Effector memory CD4-positive, alpha-beta T cell (primary cell): ENCODE data around the gene TRAP1.

ENCODE experiments used
- DNase-seq, 3 donors: peaks; one replicate each; pipeline ENCODE4 v3.0.0-alpha.2; 2020
- H3K27ac ChIP-seq: 2 replicates; pipeline ENCODE4 v1.7.0; 2013; ENCODE audit warnings: mild to moderate bottlenecking, low read length, moderate library complexity; ENCODE audit not compliant: insufficient read depth, poor library complexity, severe bottlenecking
- H3K27me3 ChIP-seq: replicated peaks from 2 replicates; pipeline ENCODE4 v1.7.0; 2013; ENCODE audit warnings: mild to moderate bottlenecking, low read length; ENCODE audit not compliant: insufficient read depth, control insufficient read depth, poor library complexity, severe bottlenecking
- H3K36me3 ChIP-seq: 2 replicates; pipeline ENCODE4 v1.7.0; 2013; ENCODE audit warnings: mild to moderate bottlenecking, low read length, moderate library complexity; ENCODE audit not compliant: control insufficient read depth, insufficient read depth
- H3K4me1 ChIP-seq: 2 replicates; pipeline ENCODE4 v1.7.0; 2013; ENCODE audit warnings: low read length, mild to moderate bottlenecking; ENCODE audit not compliant: control insufficient read depth, insufficient read depth, poor library complexity, severe bottlenecking
- H3K4me3 ChIP-seq: 2 replicates; pipeline ENCODE4 v1.7.0; 2013; ENCODE audit warnings: low read length, low read depth, mild to moderate bottlenecking; ENCODE audit not compliant: insufficient read depth, poor library complexity, severe bottlenecking
- H3K9me3 ChIP-seq: 2 replicates; pipeline ENCODE4 v1.7.0; 2013; ENCODE audit warnings: mild to moderate bottlenecking, low read length, moderate library complexity; ENCODE audit not compliant: control insufficient read depth

The TRAP1 gene

GRCh38 chr16:3654249-3654991 is 62.9 kb downstream of the TRAP1 start, which contains the start of gene DNASE1:
TSS of gene DNASE1 (plus strand) at chr16:3654691. CDS start at chr16:3655374, 683 bp downstream.
- H3K36me3 ChIP-seq: peaks cover 29% of the 10 kb centered on the region
- no peak within 1 kb of the TSS for H3K27ac ChIP-seq
- no peaks in the 10 kb centered on the region for H3K4me1 ChIP-seq
- H3K9me3 ChIP-seq: no peaks in the 10 kb centered on the region
- H3K27me3 ChIP-seq: no peaks in the 10 kb centered on the region
- DNase-seq: peak in 2 of 3 donors; percentile 11 to 30
- no peak within 1 kb of the TSS for H3K4me3 ChIP-seq

DNA sequence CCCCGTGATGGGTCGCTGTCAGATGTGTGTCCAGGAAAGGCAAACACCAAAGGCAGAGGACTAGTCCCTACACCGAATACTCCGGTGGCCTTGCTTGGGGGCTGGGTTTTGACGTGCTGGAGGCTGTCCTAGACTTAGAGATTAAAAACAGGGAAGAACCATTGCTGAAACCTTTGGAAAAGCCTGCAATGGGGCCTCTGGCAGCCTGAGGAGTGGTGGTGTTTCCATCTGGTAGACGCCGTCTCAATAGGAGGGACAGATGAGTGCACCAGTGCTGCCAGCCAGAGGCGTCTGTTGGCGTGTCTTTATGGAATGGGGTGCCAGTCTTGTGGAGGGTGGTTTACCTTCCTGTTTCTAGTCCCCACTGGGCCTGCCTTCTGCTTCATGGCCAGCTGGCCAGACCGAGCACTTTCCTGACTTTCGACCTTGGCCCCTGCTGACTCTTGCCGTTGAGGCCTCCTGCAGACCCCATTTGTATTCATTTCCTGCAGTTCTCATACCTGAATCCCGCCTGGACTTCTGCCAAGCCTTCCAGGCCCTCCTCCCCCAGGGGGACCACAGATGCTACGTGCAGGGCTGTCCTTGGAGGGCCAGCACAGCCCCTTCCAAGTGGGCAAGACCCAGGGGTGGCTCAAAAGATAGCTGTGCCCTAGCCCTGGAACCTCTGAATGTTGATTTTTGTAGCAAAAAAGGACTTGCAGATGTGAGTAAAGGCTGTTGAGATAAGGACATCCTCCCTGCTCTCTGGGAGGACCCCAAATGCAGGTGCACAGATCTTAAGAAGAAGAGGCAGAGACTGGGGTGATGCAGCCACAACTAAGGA is 64.7 kb downstream of the TRAP1 start:
- Histone ChIP-seq H3K27ac (no peak overlapping the region), H3K27me3 (no peaks in the 10 kb centered on the region), H3K9me3 (no peaks in the 10 kb centered on the region), H3K4me3 (no peak overlapping the region), H3K4me1 (no peaks in the 10 kb centered on the region), H3K36me3 (peaks cover 16% of the 10 kb centered on the region)
- no peak for DNase-seq

DNA sequence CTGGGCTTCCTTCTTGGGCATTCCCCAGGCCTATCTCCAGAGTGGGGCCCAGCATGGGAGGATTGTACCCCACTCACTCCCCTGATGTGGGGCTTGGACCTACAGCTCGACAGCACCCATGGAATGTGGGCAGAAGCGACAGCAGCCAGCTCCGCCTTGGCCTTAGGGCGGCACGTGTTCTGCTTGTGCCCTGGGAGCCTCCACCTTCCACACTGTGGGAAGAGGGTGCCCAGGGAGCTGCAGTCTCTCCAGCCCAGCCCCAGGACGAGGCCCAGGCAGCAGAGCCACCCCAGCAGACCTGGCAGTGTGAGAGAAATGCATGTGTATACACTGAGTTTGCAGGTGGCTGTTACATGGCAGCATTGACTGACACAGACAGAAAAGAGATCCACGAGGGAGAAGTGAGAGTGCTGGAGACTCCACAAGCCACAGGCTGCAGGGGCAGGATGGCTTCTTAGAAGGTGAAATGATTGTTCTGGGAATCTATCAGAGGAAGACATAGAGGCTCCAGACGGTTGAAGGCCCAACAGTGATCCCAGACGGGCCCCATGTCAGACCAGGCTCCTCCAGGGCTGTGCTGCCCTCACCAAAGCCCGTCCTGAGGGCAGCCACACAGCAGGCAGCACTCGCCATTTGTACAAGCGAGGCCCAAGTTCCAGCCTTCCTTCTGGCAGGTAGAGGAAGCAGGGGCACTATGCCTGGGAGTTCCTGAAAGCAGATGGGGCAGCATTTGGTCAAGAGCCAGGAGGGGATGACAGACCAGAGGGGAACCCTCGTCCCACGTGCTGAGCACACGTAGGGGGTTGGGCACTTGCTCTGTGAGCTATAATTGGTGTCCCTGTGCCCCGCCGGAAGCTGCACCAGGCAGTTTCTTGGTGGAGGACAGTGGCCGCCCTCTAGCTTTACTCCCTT is 65.6 kb downstream of the TRAP1 start:
- no peak for DNase-seq

GRCh38 chr16:3650631-3651265 is 66.6 kb downstream of the TRAP1 start:
- Histone ChIP-seq H3K36me3 (no peaks in the 10 kb centered on the region), H3K9me3 (no peaks in the 10 kb centered on the region), H3K4me3 (no peak overlapping the region), H3K27ac (no peak overlapping the region), H3K27me3 (no peaks in the 10 kb centered on the region), H3K4me1 (no peaks in the 10 kb centered on the region)
- DNase-seq: no peak

More for the DNA sequence above, 65.6 kb downstream of the TRAP1 start:
- Histone ChIP-seq H3K36me3 (peaks cover 7% of the 10 kb centered on the region), H3K4me1 (no peaks in the 10 kb centered on the region), H3K27ac (no peak overlapping the region), H3K4me3 (no peak overlapping the region), H3K9me3 (no peaks in the 10 kb centered on the region), H3K27me3 (no peaks in the 10 kb centered on the region)

GRCh38 chr16:3646348-3646920 is 70.9 kb downstream of the TRAP1 start:
- H3K4me3 ChIP-seq: no peak overlapping the region
- peaks cover 11% of the 10 kb centered on the region for H3K36me3 ChIP-seq
- no peaks in the 10 kb centered on the region for H3K4me1 ChIP-seq
- H3K27ac ChIP-seq: no peak overlapping the region
- no peaks in the 10 kb centered on the region for H3K27me3 ChIP-seq
- no peak for DNase-seq
- H3K9me3 ChIP-seq: no peaks in the 10 kb centered on the region

GRCh38 chr16:3645504-3646347 is 71.6 kb downstream of the TRAP1 start:
- Histone ChIP-seq H3K4me1 (no peaks in the 10 kb centered on the region), H3K27ac (no peak overlapping the region), H3K9me3 (no peaks in the 10 kb centered on the region), H3K27me3 (no peaks in the 10 kb centered on the region), H3K36me3 (peaks cover 18% of the 10 kb centered on the region), H3K4me3 (no peak overlapping the region)
- no peak for DNase-seq

DNA sequence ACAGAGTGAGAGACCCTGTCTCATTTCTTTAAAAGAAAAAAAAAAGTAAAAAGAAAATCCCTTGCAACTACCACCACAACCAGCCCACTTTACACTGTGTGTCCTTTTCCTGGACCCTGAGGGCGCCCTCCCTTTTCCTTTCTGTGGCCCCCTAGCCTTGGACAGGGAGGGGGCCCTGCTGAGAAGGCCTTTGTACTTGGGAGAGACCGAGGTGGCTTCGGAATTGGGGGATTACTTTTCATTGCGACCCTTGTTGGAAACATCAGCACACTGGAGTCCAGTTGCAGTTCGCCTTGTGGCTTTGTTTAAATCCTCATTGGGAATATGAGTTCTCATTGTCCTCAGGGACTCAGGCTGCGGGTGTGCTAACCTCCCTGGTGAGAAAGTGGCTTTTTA is 72.2 kb downstream of the TRAP1 start:
- Histone ChIP-seq H3K36me3 (peaks cover 21% of the 10 kb centered on the region), H3K9me3 (no peaks in the 10 kb centered on the region)

GRCh38 chr16:3643095-3643730 is 74.1 kb downstream of the TRAP1 start:
- Histone ChIP-seq H3K27ac (no peak overlapping the region), H3K36me3 (peaks cover 21% of the 10 kb centered on the region), H3K27me3 (no peaks in the 10 kb centered on the region), H3K4me1 (no peaks in the 10 kb centered on the region), H3K9me3 (no peaks in the 10 kb centered on the region), H3K4me3 (no peak overlapping the region)
- no peak for DNase-seq

More for the DNA sequence above, 72.2 kb downstream of the TRAP1 start:
- Histone ChIP-seq H3K4me1 (no peaks in the 10 kb centered on the region), H3K27ac (no peak overlapping the region), H3K27me3 (no peaks in the 10 kb centered on the region), H3K4me3 (no peak overlapping the region)
- DNase-seq: no peak
